Mammary epithelial cell (primary cell): Measurements from ENCODE around the gene FOLR2.

Source experiments
- EZH2 ChIP-seq: IDR thresholded peaks from 2 replicates; pipeline ENCODE4 v1.6.1; 2012; ENCODE audit warnings: low read length, inconsistent platforms, borderline replicate concordance
- TF ChIP-seq, protein P1 (sequence below), 2 donors: IDR thresholded peaks in 1 of 2; conservative IDR thresholded peaks in 1 of 2; 2 replicates each; pipeline ENCODE4 v1.5.1; 2011 to 2012; ENCODE audit warnings: inconsistent platforms in 2 of 2, low read length in 2 of 2, mild to moderate bottlenecking in 2 of 2, control low read depth in 1 of 2, low read depth in 1 of 2; ENCODE audit not compliant: insufficient read depth in 1 of 2; ENCODE audit errors: extremely low read depth in 1 of 2

DNA sequence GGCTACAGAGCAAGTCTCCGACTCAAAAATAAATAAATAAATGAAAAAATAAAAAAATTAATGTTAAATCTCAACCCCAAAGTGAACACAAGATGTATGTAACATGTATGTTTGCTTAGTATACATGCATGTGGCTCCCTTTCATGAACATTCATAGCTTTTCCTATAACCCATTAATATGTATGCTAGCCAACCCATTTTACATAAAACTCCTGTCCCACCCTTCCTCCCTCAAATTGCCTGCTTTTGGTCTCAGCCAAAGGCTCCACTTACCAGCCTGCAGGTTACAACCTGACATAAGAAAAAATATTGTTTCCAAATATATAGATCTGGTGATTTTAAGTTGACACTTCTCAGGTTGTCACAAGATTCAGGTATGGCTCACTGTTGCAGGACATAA, 28.3 kb upstream of the FOLR2 start:
- TF ChIP-seq, protein P1, sequence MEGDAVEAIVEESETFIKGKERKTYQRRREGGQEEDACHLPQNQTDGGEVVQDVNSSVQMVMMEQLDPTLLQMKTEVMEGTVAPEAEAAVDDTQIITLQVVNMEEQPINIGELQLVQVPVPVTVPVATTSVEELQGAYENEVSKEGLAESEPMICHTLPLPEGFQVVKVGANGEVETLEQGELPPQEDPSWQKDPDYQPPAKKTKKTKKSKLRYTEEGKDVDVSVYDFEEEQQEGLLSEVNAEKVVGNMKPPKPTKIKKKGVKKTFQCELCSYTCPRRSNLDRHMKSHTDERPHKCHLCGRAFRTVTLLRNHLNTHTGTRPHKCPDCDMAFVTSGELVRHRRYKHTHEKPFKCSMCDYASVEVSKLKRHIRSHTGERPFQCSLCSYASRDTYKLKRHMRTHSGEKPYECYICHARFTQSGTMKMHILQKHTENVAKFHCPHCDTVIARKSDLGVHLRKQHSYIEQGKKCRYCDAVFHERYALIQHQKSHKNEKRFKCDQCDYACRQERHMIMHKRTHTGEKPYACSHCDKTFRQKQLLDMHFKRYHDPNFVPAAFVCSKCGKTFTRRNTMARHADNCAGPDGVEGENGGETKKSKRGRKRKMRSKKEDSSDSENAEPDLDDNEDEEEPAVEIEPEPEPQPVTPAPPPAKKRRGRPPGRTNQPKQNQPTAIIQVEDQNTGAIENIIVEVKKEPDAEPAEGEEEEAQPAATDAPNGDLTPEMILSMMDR (conservative IDR thresholded peaks at IDR 0.05 in 1 of 2, IDR thresholded peaks at IDR 0.05 in 1 of 2; ENCODE audit: extremely low read depth in 1 of 2, insufficient read depth in 1 of 2, low read depth in 1 of 2, low read length in 2 of 2), result no peak
- no peak for TF ChIP-seq EZH2
